GM12878 (cell line): ENCODE measurements around the gene RAP1GAP.

Source experiments
- CTCF ChIP-seq, 3 experiments: IDR thresholded peaks in 2 of 3; conservative IDR thresholded peaks in 1 of 3; 2 replicates each; pipeline ENCODE4 v1.5.1; 2011; ENCODE audit warnings: low read depth in 3 of 3, low read length in 3 of 3, mild to moderate bottlenecking in 3 of 3, control low read depth in 2 of 3, moderate library complexity in 2 of 3, inconsistent platforms in 1 of 3, mixed read lengths in 1 of 3; ENCODE audit not compliant: control insufficient read depth in 2 of 3, insufficient read depth in 1 of 3; ENCODE audit errors: extremely low read depth in 1 of 3
- EP300 ChIP-seq, 2 experiments: fragments of 150-350 bp in 1 of 2; IDR thresholded peaks; 2 replicates each; pipeline ENCODE4 v1.6.1; 2011 to 2012; ENCODE audit warnings: low read depth in 2 of 2, low read length in 2 of 2, borderline replicate concordance in 1 of 2, improper control_type of control experiment in 1 of 2, inconsistent platforms in 1 of 2; ENCODE audit not compliant: control insufficient read depth in 1 of 2
- FOXM1 ChIP-seq: IDR thresholded peaks from 2 replicates; pipeline ENCODE4 v1.6.1; 2012; ENCODE audit warnings: low read depth, mild to moderate bottlenecking, inconsistent platforms, low read length, moderate library complexity
- HDAC2 ChIP-seq: fragments of 200-600 bp; sonication (generic); IDR thresholded peaks from 2 replicates; pipeline ENCODE4 v1.6.1; 2017
- HDAC6 ChIP-seq: fragments of 200-600 bp; sonication (generic); IDR thresholded peaks from one replicate; pipeline ENCODE4 v1.8.0; 2017; ENCODE audit warnings: antibody characterized with exemption; ENCODE audit not compliant: unreplicated experiment
- NR2C2 ChIP-seq: IDR thresholded peaks from 2 replicates; pipeline ENCODE4 v1.6.1; 2011; ENCODE audit warnings: borderline replicate concordance, low read depth; ENCODE audit not compliant: control insufficient read depth, insufficient read length
- RFX5 ChIP-seq: IDR thresholded peaks from 2 replicates; pipeline ENCODE4 v1.6.1; 2011; ENCODE audit warnings: low read depth, low read length, improper control_type of control experiment

DNA sequence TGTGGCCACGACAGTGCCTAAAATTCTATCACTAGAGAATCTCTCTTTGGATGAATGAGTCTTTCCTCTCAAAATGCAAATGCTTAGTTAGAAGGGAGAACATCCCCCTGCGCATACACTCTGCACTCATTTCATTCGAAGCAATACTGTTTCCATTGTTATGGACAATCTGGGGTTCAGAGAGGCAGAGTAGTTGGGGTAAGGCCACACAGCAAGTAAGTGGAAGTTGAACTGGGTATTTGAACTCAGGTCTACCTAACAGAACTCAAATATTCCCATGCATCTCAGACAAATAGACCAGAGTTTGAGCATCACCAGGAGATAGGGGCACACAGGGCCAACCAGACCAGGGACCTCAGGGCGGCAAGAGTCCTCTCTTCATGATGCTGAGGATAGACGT, 25.5 kb downstream of the RAP1GAP start:
- no peak for TF ChIP-seq CTCF (IDR thresholded peaks at IDR 0.05 in 2 of 3, conservative IDR thresholded peaks at IDR 0.05 in 1 of 3; ENCODE audit: control insufficient read depth in 2 of 3, extremely low read depth in 1 of 3, insufficient read depth in 1 of 3, low read depth in 3 of 3, low read length in 3 of 3)
- no peak for TF ChIP-seq HDAC2
- no peak for TF ChIP-seq EP300 (IDR thresholded peaks at IDR 0.05; ENCODE audit: borderline replicate concordance in 1 of 2, control insufficient read depth in 1 of 2, low read depth in 2 of 2, low read length in 2 of 2)
- no peak for TF ChIP-seq RFX5
- no peak for TF ChIP-seq HDAC6
- no peak for TF ChIP-seq NR2C2
- TF ChIP-seq FOXM1 = no peak
